ENCODE data around the gene CBY2.

The CBY2 gene

GRCh38 chr13:45688577-45688976, 13.5 kb upstream of the CBY2 start:
- Histone ChIP-seq H4K20me1 (ENCODE audit: insufficient read depth, low read length, poor library complexity, severe bottlenecking) (no peaks in the 10 kb centered on the region), H3K36me3 (ENCODE audit: insufficient read depth, low read length) (no peaks in the 10 kb centered on the region), H3K4me2 (ENCODE audit: low read depth, low read length, poor library complexity, severe bottlenecking) (no peak overlapping the region), H3K9me2 (replicated peaks; ENCODE audit: low read depth, low read length) (no peaks in the 10 kb centered on the region), H3K79me2 (ENCODE audit: insufficient read depth, low read length) (no peaks in the 10 kb centered on the region), H3K9ac (ENCODE audit: low read depth, low read length, poor library complexity, severe bottlenecking) (no peak overlapping the region), H3K27me3 (ENCODE audit: insufficient read depth, low read length, poor library complexity, severe bottlenecking) (no peaks in the 10 kb centered on the region), H3K4me3 (ENCODE audit: low read length, poor library complexity, severe bottlenecking) (no peak overlapping the region), H3K4me1 (ENCODE audit: insufficient read depth, low read length, poor library complexity, severe bottlenecking) (no peaks in the 10 kb centered on the region), H2AFZ (ENCODE audit: low read length) (no peak overlapping the region), H3K9me3 (ENCODE audit: insufficient read depth, low read depth, low read length) (no peaks in the 10 kb centered on the region), H3F3A (ENCODE audit: low read depth) (no peaks in the 10 kb centered on the region)
- no peak for TF ChIP-seq CTCF (conservative IDR thresholded peaks at IDR 0.05; ENCODE audit: low read length)
- TF ChIP-seq EZH2phosphoT487 (IDR thresholded peaks at IDR 0.05; ENCODE audit: borderline replicate concordance), result no peak

GRCh38 chr13:45690636-45691035, 11.5 kb upstream of the CBY2 start:
- no peaks in the 10 kb centered on the region for H3K4me1 ChIP-seq (ENCODE audit: insufficient read depth, low read length, poor library complexity, severe bottlenecking)
- no peaks in the 10 kb centered on the region for H3K9me3 ChIP-seq (ENCODE audit: insufficient read depth, low read depth, low read length)
- H3K4me2 ChIP-seq (ENCODE audit: low read depth, low read length, poor library complexity, severe bottlenecking), result no peak overlapping the region
- H3K4me3 ChIP-seq (ENCODE audit: low read length, poor library complexity, severe bottlenecking), result no peak overlapping the region
- no peak overlapping the region for H3K9ac ChIP-seq (ENCODE audit: low read depth, low read length, poor library complexity, severe bottlenecking)
- no peaks in the 10 kb centered on the region for H3K9me2 ChIP-seq (replicated peaks; ENCODE audit: low read depth, low read length)
- no peaks in the 10 kb centered on the region for H3K36me3 ChIP-seq (ENCODE audit: insufficient read depth, low read length)
- no peaks in the 10 kb centered on the region for H3K79me2 ChIP-seq (ENCODE audit: insufficient read depth, low read length)
- no peak for TF ChIP-seq CTCF (conservative IDR thresholded peaks at IDR 0.05; ENCODE audit: low read length)
- TF ChIP-seq EZH2phosphoT487 (IDR thresholded peaks at IDR 0.05; ENCODE audit: borderline replicate concordance), result no peak
- H3F3A ChIP-seq (ENCODE audit: low read depth), result no peaks in the 10 kb centered on the region
- H2AFZ ChIP-seq (ENCODE audit: low read length), result no peak overlapping the region
- no peaks in the 10 kb centered on the region for H4K20me1 ChIP-seq (ENCODE audit: insufficient read depth, low read length, poor library complexity, severe bottlenecking)
- no peaks in the 10 kb centered on the region for H3K27me3 ChIP-seq (ENCODE audit: insufficient read depth, low read length, poor library complexity, severe bottlenecking)

DNA sequence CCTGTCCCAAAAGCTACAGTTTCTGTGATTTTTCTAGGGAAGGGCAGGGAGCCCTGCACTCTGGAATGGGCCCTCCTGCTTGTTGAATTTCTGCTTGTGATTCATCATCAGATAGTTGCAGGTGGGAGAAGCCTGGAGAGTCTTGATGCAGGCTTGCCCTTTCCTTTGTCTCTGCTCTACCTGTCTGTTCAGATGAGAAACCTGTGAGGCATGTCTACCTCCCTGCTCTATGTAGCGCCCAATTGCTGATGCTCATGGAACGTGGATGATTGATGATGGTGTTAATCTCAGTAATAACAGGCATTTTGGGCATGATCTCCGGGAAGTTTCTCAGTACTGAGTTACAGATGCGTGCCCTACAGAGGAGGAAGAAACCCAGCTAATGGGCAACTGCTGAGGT, 10.9 kb upstream of the CBY2 start:
- no peaks in the 10 kb centered on the region for H3K79me2 ChIP-seq (ENCODE audit: insufficient read depth, low read length)
- H4K20me1 ChIP-seq (ENCODE audit: insufficient read depth, low read length, poor library complexity, severe bottlenecking), result no peaks in the 10 kb centered on the region
- no peak overlapping the region for H2AFZ ChIP-seq (ENCODE audit: low read length)
- no peaks in the 10 kb centered on the region for H3K36me3 ChIP-seq (ENCODE audit: insufficient read depth, low read length)
- H3K9me2 ChIP-seq (replicated peaks; ENCODE audit: low read depth, low read length), result no peaks in the 10 kb centered on the region
- no peak for TF ChIP-seq CTCF (conservative IDR thresholded peaks at IDR 0.05; ENCODE audit: low read length)
- TF ChIP-seq EZH2phosphoT487 (IDR thresholded peaks at IDR 0.05; ENCODE audit: borderline replicate concordance), result no peak
- H3F3A ChIP-seq (ENCODE audit: low read depth), result no peaks in the 10 kb centered on the region
- H3K4me1 ChIP-seq (ENCODE audit: insufficient read depth, low read length, poor library complexity, severe bottlenecking), result no peaks in the 10 kb centered on the region
- no peaks in the 10 kb centered on the region for H3K9me3 ChIP-seq (ENCODE audit: insufficient read depth, low read depth, low read length)
- no peak overlapping the region for H3K4me2 ChIP-seq (ENCODE audit: low read depth, low read length, poor library complexity, severe bottlenecking)
- H3K27me3 ChIP-seq (ENCODE audit: insufficient read depth, low read length, poor library complexity, severe bottlenecking), result no peaks in the 10 kb centered on the region
- H3K4me3 ChIP-seq (ENCODE audit: low read length, poor library complexity, severe bottlenecking), result no peak overlapping the region
- H3K9ac ChIP-seq (ENCODE audit: low read depth, low read length, poor library complexity, severe bottlenecking), result no peak overlapping the region

All from Loucy (cell line).